ENCODE results near the gene IER3.
"Not testable (repeated sequence)": the region's sequence is repeated elsewhere in the genome, so short reads cannot be mapped to it uniquely, and the experiment has no call there.

The IER3 gene

DNA sequence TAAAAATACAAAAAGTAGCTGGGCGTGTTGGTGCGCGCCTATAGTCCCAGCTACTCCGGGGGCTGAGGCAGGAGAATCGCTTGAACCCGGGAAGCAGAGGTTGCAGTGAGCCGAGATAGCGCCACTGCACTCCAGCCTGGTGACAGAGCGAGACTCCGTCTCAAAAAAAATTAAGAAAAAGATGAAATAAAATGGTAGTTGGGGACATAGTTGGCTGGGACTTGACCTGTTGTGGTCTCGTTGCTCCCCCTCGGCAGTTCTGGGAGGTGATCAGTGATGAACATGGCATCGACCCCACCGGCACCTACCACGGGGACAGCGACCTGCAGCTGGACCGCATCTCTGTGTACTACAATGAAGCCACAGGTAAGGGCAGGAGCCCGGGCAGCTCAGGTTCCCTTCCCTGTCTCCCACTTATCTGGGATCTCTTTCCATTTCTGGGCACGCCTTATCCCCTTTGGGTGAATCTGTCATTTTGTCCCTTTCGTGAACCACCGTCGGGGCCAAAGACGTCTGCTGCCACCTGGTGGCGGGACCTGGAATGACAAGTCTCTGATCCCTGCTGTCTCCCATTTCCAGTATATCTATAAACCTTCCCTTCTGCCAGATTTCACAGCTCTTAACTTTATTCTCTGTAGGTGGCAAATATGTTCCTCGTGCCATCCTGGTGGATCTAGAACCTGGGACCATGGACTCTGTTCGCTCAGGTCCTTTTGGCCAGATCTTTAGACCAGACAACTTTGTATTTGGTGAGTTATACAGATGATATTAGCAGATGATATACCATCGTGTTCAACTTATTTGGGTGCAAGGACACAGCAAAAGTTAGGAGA, 21.9 kb downstream of the IER3 start:
- no peak for DNase-seq

GRCh38 chr6:30722025-30722279, 22.4 kb downstream of the IER3 start:
- DNase-seq: not testable (repeated sequence)

- no peak for DNase-seq
Measured at GRCh38 chr6:30721198-30722024, 22.9 kb downstream of the IER3 start.

DNA sequence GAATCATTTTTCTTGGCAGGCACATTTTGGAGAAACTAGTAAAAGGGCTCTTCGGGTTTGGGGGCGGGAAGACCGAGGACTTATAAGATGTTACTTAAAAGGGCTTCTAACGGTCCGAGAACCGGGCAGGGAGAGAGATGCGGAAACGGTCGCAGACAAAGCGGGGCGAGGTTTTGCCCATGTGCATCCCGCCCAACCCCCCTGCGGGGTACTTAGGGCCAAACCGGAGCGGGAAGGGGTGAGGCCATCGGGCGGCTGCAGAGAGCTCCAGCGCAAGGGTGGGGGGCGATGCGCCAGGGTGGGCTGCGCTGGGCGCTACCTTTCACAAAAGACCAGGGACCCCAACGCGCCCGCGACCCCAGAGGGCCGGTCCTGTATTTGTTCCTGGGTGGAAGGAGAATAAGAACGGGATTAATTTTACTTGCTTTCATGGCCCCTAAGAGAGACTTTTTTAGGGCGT, 23.6 kb downstream of the IER3 start:
- DNase-seq: no peak

DNA sequence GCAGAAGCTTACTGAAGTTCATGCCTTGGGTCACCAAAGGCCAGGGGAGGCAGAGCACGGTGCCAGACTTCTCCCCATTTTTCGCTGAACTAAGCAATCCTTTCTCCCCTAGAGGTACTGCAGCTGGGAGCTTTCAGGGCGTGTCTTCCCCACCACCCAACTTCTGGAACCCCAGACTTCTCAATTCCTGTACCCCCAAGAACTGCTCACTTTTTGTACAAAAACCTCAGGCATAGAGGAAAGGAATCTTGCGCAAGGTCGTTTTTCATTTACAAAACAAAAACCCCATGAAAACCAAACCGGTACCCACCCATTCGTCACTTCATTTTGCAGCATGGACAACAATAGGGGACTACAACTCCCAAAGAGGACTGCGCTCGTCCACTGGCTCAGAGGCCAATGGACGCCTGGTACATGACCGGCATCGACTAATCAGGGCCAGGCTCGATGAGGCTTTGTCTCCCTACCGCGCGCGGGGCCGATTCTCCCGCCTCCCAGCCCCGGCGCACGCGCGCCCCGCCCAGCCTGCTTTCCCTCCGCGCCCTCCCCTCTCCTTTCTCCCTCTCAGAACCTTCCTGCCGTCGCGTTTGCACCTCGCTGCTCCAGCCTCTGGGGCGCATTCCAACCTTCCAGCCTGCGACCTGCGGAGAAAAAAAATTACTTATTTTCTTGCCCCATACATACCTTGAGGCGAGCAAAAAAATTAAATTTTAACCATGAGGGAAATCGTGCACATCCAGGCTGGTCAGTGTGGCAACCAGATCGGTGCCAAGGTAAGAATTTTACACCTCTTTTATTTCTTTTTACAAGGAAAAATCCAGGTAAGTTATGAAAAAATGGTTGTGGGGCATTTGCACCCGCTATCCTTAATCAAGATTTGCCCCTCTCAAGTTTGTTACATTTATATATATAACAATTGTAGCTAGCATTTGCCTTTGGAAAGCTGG, 24.3 kb downstream of the IER3 start, which contains the start of gene TUBB:
Gene TUBB, plus strand, starts transcription at position 562 of the 947 bp plus-strand sequence. Its CDS starts 155 bp downstream, at position 717.
- peak; percentile 98 for DNase-seq

DNA sequence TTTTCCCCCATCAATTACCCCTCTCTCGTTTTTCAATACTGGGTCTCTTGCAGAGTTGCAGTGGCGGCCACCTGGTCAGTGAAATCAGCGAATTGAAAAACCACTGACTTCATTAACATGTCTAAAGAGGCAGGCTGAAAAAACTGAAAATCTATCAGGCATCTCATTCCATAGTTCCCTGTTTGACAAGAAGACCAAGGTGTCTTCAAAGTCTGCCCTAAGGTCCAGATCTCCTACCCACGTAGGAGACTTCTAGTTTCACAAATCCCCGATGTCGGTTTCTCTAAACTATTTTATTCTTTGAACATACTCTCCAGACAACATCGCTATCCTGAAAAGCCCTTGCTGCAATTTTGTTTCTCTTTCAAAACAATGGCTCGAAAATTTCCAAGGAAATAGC, 25.0 kb downstream of the IER3 start:
- no peak for DNase-seq

DNA sequence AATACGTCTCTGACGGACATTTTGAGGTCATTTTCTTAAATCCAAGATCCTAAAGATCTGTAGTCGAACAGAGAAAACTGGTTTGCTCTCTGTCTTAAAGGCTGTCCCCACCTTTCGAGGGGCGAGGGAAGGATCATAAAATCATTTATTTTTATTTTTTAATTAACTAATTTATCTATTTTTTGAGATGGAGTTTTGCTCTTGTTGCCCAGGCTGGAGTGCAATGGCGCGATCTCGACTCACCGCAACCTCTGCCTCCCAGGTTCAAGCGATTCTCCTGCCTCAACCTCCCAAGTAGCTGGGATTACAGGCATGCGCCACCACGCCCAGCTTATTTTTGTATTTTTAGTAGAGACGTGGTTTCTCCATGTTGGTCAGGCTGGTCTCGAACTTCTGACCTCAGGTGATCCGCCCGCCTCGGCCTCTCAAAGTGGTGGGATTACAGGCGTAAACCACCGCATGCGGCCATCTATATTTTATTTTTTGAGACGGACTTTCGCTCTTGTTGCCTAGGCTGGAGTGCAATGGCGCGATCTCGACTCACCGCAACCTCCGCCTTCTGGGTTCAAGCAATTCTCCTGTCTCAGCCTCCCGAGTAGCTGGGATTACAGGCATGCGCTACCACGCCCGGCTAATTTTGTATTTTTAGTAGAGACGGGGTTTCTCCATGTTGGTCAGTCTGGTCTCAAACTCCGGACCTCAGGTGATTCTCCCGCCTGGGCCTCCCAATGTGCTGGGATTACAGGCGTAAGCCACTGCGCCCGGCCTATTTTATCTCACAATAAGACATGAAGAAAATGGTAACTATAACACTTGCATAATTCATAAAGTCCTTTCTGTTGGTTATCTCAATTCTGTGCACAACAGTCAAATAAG, 26.3 kb downstream of the IER3 start:
- DNase-seq: not testable (repeated sequence)

DNA sequence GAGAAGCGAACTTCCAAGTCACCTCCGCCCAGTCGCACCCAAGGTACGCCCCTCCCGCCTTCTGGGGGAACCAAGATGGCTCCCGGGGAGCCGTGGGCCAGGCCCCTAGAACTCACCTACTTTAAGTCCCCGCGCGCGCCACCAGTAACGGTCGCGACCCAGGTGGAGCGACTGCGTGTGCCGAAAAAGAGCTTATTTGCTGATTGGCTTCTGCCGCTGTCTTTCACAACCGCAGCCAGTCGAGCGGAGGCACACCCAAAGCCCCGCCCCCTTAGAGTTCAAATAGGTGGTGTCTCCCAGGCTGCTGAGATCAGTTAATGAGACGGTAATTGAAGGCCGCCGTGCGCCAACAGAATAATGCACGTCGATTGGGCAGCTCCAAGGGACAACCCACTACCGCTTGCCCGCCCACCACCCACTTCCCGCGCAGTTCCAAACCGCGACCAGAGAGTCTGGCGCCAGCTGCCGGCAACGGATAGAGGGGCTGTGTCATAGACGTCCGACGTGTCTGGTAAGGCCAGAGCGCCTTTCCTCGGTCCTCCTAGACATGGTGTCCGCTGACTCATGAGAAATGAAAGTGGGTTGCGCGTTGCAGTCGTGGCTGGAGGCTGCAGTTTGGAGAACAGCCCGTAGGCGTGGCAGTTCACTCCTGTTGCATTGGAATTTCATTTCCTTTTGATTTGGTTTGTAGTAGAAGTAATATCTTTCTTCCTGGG, 27.1 kb downstream of the IER3 start, which contains the start of gene MDC1:
Gene MDC1, minus strand, starts transcription at position 153 of the 716 bp plus-strand sequence. CDS start 2,106 bp downstream, outside the sequence.
- peak; percentile 97 for DNase-seq

DNA sequence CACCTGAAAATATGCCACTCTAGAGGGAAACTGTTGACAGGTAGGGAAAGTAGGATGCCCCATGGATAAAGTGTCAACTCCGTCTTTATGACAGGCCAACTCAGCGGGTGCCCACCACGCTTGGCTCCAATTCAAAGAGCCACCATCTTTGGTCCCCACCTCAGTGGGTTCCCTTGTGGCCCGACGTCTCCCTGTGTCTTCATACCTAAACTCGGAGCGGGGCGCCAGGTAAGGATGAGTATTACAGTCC, 27.5 kb downstream of the IER3 start:
- DNase-seq: no peak

DNA sequence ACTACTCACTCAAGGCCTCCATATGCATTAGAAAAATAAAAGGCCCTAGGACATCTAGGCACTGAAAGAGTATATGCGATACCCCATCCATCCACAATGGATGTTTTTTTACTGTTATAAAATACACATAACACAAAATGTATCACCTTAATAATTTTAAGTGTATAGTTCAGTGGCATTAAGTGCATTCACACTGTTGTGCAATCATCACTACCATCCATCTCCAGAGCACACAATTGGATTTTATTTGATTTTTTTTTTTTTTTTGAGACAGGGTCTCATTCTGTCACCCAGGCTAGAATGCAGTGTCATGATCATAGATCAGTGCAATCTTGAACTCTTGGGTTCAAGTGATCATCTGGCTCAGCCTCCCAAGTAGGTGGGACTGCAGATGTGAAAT, 30.1 kb downstream of the IER3 start:
- DNase-seq: no peak

- DNase-seq: no peak
Measured at GRCh38 chr6:30712441-30712945, 31.9 kb downstream of the IER3 start.

- DNase-seq: no peak
Measured at GRCh38 chr6:30711758-30712380, 32.5 kb downstream of the IER3 start.

- no peak for DNase-seq
Measured at GRCh38 chr6:30709101-30709868, 35.1 kb downstream of the IER3 start.

DNA sequence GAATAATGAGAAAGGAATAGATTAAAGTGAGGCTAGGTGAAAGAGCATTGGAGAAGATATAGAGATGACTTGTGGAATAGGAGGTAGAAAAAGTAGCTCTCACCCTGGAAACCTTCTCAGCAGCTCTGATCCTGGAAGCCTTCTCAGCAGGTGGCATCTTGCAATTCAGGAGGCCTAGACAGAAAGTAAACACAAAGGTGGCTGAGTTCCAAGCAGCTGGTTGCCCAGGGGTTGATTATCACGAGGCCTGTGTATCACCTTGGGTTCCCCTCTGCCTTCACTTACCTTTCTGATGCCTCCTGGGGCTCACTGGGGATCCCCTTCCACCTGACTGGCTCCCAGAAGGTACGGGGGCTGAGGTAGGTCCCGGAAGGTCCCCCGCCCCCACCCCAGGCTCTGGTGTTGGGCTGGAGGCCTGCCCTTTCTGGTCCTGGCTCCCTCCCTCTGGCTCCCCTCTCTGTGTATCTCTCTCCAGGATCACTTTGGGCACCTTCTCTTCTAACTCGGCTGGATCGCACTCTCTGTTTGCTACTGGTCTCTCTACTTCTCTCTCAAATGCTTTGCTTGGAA, 37.0 kb downstream of the IER3 start:
- peak; percentile 58 for DNase-seq

GRCh38 chr6:30705620-30706019, 38.7 kb downstream of the IER3 start:
- DNase-seq: no peak

DNA sequence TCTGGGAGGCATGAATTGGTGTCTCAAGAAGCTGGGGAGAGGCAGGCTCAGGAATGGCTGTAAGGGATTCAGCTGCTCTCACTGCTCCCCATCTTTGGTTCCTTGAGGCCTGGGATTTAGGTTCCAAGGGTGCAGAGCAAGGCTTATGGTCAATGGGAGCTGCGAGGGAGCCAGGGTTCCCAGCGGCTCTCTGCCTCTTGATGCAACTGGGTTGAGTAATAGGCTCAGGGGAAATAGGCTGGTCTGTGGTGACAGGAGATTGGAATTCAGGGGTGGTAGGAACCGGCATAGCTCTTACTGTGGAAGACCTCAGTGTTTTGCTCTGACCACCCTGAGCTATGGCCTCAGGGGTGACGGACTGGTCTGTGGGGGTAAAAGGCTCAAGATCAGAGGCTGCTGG, 40.5 kb downstream of the IER3 start:
- no peak for DNase-seq

- no peak for DNase-seq
Measured at GRCh38 chr6:30703011-30703410, 41.3 kb downstream of the IER3 start.

DNA sequence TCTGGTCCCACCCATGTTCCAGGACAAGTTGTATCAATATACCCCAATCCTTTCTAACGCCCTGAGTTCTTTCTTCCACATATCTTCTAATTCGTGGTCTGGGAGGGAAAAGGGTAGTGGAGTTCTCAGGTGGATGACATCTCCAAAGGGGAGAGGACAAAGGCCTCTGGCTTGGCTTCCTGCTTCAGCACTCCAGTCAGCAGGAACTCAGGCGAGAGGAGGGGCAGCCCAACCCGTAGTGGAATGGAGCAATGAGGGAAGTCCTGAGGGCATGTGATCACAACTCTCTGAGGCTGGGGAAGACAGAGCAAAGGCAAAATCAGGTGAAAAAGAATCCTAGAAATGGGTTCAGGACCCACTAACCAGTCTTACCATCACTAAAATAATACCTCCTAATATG, 44.0 kb downstream of the IER3 start:
- no peak for DNase-seq

DNA sequence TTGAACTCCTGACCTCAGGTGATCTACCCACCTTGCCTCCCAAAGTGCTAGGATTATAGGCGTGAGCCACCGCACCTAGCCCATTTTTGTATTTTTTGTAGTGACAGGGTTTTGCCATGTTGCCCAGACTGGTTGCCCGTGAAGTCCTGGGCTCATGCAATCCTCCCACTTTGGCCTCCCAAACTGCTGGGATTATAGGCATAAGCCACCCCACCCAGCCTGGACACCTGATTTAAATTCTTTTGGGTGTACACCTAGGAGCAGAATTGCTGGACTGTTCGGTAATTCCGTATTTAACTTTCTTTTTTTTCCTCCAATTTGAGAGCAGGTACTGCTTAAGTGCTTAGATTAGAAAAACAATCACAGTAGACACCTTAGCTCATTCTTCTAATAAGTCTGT, 47.9 kb downstream of the IER3 start:
- DNase-seq: no peak
